BJ (cell line): ENCODE data around the gene CD81. TPM values are rescaled to one million over a fixed set of nuclear protein-coding genes. Genes with fewer than 3 reads are reported as not detected.

Experiments used
- CTCF ChIA-PET: fragments of 350-600 bp; formaldehyde crosslinking; extraction: SDS; loops from one replicate; lab custom pipeline; 2021; ENCODE audit warnings: antibody characterized with exemption, inconsistent platforms; lab: Yijun Ruan, JAX
- POLR2A ChIA-PET: fragments of 300-600 bp; sonication (Branson Sonifier 250); formaldehyde crosslinking; extraction: SDS; loops from one replicate; lab custom pipeline; 2021; ENCODE audit warnings: antibody characterized with exemption; lab: Charles Lee
- DNase-seq: peaks from one replicate; pipeline ENCODE4 v3.0.0-alpha.2; 2011; ENCODE audit warnings: low read depth
- H3K27me3 ChIP-seq: 2 replicates; pipeline ENCODE4 v1.6.0; 2011; ENCODE audit warnings: low read length; ENCODE audit not compliant: control insufficient read depth, insufficient read depth
- H3K36me3 ChIP-seq: 2 replicates; pipeline ENCODE4 v1.5.1; 2011; ENCODE audit warnings: low read length; ENCODE audit not compliant: control insufficient read depth, insufficient read depth
- H3K4me3 ChIP-seq: 2 replicates; pipeline ENCODE4 v1.5.1; 2011; ENCODE audit warnings: low read depth, mild to moderate bottlenecking, control low read depth, low read length
- polyA plus RNA-seq: library from polyadenylated mRNA; depleted of rRNA; stranded (reverse); fragments of >200 nt; gene quantifications from 2 replicates; pipeline ENCODE4 v1.2.3, GENCODE V29; 2011
- TF ChIP-seq, protein P1 (sequence below): IDR thresholded peaks from 2 replicates; pipeline ENCODE4 v1.5.1; 2011; ENCODE audit warnings: low read depth, mild to moderate bottlenecking, control low read depth, inconsistent platforms, low read length, moderate library complexity; ENCODE audit not compliant: insufficient read depth

Gene CD81
- polyA plus RNA-seq, 1 experiment, result 875 TPM

DNA sequence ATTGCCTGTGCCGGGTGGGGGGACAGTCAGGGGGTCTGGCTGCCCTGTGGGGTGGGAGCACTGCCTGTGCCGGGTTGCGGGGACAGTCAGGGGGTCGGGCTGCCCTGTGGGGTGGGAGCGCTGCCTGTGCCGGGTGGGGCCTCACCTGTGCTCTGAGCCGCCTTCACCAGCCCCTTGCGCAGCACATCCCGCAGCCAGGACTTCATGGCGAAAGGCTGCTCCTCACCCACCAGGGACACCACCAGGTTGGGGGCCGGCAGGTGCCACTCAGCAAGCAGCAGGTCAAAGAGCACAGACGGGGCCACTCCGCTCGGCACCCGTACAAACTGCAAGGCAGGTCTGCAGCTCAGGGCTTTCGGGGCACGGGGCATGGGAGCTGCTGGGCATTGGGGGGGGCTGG is 44.9 kb downstream of the CD81 start:
- TF ChIP-seq, protein P1, sequence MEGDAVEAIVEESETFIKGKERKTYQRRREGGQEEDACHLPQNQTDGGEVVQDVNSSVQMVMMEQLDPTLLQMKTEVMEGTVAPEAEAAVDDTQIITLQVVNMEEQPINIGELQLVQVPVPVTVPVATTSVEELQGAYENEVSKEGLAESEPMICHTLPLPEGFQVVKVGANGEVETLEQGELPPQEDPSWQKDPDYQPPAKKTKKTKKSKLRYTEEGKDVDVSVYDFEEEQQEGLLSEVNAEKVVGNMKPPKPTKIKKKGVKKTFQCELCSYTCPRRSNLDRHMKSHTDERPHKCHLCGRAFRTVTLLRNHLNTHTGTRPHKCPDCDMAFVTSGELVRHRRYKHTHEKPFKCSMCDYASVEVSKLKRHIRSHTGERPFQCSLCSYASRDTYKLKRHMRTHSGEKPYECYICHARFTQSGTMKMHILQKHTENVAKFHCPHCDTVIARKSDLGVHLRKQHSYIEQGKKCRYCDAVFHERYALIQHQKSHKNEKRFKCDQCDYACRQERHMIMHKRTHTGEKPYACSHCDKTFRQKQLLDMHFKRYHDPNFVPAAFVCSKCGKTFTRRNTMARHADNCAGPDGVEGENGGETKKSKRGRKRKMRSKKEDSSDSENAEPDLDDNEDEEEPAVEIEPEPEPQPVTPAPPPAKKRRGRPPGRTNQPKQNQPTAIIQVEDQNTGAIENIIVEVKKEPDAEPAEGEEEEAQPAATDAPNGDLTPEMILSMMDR, result no peak
- Histone ChIP-seq H3K4me3 (no peak overlapping the region), H3K27me3 (no peaks in the 10 kb centered on the region), H3K36me3 (no peaks in the 10 kb centered on the region)
- CTCF ChIA-PET, result interaction anchor here (0.8 to 11.8 kb wide), 15 partner anchors 13 to 237 kb away, joined by 3 to 519 read pairs (median 25); partner anchors contain the start of genes C11orf21, TSPAN32 and TSSC4
- DNase-seq, result no peak
- POLR2A ChIA-PET, result no interaction called here

- ChIA-PET CTCF (interaction anchor here (0.6 to 11.8 kb wide), 8 partner anchors 109 to 986 kb away, joined by 3 to 519 read pairs (median 4); partner anchors contain the start of genes C11orf21 and TSPAN32), POLR2A (no interaction called here)
- DNase-seq, result no peak
- TF ChIP-seq, protein P1, result no peak
- H3K27me3 ChIP-seq, result no peaks in the 10 kb centered on the region
- H3K4me3 ChIP-seq, result no peak overlapping the region
- H3K36me3 ChIP-seq, result no peaks in the 10 kb centered on the region
These were observed 45.5 kb downstream of the CD81 start for GRCh38 chr11:2422461-2423156.

DNA sequence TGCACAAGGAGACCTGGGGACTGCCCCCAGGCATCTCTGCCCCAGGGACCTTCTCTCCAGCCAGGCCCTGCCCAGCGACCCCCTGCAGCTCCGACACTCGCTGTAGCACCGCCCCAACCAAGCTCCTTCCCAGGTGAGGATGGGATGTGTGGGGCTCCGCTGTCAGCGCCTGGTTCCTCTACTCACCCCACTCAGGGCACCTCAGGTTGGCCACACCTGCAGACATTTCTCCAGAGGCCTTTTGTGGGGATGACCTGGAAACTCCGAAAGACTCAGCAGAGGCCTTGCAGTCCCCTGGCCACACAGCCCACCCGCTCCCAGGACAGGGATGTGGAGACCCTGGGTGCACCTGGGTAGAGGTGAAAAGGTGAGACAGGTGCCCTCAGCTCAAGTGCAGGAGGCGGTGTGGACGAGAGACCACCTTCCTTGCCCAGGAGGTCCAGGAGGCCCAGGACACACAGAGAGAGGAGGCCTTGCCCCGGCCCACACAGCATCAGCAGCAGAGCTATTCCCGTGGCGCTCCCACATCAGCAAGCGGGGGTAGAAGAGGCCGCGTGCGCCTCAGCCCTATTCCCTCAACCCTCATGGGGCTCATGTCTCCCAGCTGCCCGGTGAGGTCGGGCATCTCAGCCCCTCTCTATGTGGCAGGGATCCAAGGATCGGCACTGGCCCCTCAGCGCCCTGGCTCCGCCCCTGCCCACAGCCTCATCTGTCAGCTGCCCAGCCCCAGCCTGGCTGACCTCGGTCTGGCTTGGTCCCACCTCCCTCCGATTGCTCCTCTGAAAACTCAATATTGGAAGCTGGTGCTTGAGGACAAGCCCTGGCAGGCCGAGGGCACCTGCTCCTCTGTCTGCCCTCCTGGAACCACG is 46.3 kb downstream of the CD81 start:
- POLR2A ChIA-PET, result no interaction called here
- no peak for DNase-seq
- CTCF ChIA-PET, result interaction anchor here (0.6 to 11.8 kb wide), 9 partner anchors 108 to 1223 kb away, joined by 3 to 519 read pairs (median 4); partner anchors contain the start of genes C11orf21 and TSPAN32

DNA sequence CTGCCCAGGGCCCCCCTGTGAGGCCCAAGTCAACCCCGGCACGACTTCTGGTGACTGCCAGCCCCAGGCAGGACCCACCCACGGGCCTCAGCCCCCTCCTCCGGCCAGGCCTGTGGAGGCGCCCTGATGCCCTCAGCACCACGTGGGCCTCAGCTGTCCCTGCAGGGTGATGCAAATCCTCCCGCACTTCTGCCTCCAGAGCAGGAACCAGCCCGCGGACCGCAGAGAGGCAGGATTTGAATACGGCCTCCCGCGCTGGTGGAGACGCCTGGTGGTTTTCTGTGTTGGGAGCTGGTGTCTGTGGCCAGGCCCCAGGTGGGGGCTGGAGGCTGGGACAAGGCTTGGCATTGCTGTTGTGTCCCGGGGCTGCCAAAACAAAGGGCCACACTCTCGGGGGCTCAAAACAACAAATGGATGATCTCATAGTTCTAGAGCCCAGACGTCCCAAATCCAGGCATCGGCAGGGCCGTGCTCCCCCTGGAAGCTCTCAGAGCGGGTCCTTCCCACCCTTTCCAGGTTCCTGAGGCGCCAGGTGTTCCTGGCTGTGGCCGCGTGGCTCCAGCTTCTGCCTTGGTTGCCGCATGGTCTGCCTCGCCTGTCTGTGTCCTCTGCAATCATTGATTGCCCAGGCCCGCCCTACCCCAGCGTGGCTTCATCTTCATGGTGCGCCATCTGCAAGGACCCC is 47.8 kb downstream of the CD81 start:
- no peaks in the 10 kb centered on the region for H3K36me3 ChIP-seq
- no peak for DNase-seq
- H3K4me3 ChIP-seq, result no peak overlapping the region
- CTCF ChIA-PET, result interaction anchor here (1.6 to 11.8 kb wide), 5 partner anchors 107 to 467 kb away, joined by 5 to 519 read pairs (median 6); partner anchors contain the start of genes C11orf21 and TSPAN32
- TF ChIP-seq, protein P1, result no peak
- POLR2A ChIA-PET, result interaction anchor here (0.7 kb wide), 1 partner anchor 121 kb away, joined by 15 read pairs; no protein-coding TSS in a partner anchor
- no peaks in the 10 kb centered on the region for H3K27me3 ChIP-seq

More for the DNA sequence above, 46.3 kb downstream of the CD81 start:
- no peaks in the 10 kb centered on the region for H3K36me3 ChIP-seq
- TF ChIP-seq, protein P1, result no peak
- no peak overlapping the region for H3K4me3 ChIP-seq
- no peaks in the 10 kb centered on the region for H3K27me3 ChIP-seq
